Mucosa of stomach (tissue), 1 donor: ENCODE data around the gene FOXO6.

ENCODE experiments used
- H3K27me3 ChIP-seq: one replicate; pipeline ENCODE4 v1.7.0; 2013; ENCODE audit warnings: mild to moderate bottlenecking, low read length; ENCODE audit not compliant: control insufficient read depth, insufficient read depth
- H3K36me3 ChIP-seq: one replicate; pipeline ENCODE4 v1.7.0; 2013; ENCODE audit warnings: low read length; ENCODE audit not compliant: control insufficient read depth, insufficient read depth
- H3K4me1 ChIP-seq: one replicate; pipeline ENCODE4 v1.7.0; 2013; ENCODE audit warnings: mild to moderate bottlenecking, low read length; ENCODE audit not compliant: control insufficient read depth, insufficient read depth
- H3K4me3 ChIP-seq: one replicate; pipeline ENCODE4 v1.7.0; 2013; ENCODE audit warnings: low read length
- H3K9ac ChIP-seq: one replicate; pipeline ENCODE4 v1.7.0; 2013; ENCODE audit warnings: mild to moderate bottlenecking, low read length, moderate library complexity
- H3K9me3 ChIP-seq: one replicate; pipeline ENCODE4 v1.7.0; 2013; ENCODE audit warnings: mild to moderate bottlenecking, low read length, moderate library complexity; ENCODE audit not compliant: control insufficient read depth
- donor health status: Pancreatic carcinoma.

Gene FOXO6

DNA sequence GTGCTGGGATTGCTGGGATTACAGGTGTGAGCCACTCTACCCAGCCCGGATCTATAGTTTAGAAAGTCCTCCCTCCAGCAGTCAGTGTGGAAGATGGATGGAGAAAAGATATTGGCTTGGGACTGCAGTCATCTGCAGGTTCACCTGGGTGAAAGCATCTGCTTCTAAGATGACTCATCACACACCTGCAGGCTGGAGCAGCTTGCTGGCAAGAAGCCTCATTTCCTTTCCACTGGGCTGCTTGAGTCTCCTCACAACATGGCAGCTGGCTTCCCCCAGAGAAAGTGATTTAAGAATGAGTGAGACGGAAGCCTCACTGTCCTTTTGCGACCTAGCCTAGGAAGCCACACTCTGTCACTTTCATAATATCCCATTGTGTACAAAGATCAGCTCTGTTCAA lies 50.0 kb downstream of the FOXO6 start:
- no peaks in the 10 kb centered on the region for H3K36me3 ChIP-seq
- H3K4me1 ChIP-seq: no peaks in the 10 kb centered on the region
- H3K4me3 ChIP-seq: no peak overlapping the region
- H3K9ac ChIP-seq: no peak overlapping the region
- no peaks in the 10 kb centered on the region for H3K9me3 ChIP-seq
- peaks cover 15% of the 10 kb centered on the region for H3K27me3 ChIP-seq

DNA sequence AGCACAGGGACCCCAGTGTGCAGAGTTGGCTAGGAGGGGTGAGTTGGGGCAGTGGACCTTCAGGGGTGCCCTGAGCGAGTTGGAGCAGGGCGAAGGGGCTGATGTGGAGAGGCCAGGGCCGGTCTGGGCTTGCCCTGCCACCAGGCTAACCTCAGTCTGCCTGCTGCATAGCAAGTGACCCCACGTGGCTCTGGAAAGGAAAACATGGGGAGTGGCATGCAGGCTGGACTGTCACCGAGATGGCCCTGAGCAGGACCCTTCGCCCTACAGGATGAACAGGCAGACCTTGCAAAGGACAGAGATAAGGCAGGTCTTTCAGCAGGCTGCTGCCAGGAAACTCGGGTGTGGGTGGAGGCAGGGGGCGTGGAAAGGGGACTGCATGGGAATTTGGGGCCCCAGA lies 51.5 kb downstream of the FOXO6 start:
- Histone ChIP-seq H3K4me1 (peaks cover 8% of the 10 kb centered on the region), H3K9ac (no peak overlapping the region), H3K27me3 (peaks cover 15% of the 10 kb centered on the region), H3K36me3 (no peaks in the 10 kb centered on the region), H3K9me3 (no peaks in the 10 kb centered on the region), H3K4me3 (no peak overlapping the region)

GRCh38 chr1:41413748-41414281 lies 52.6 kb downstream of the FOXO6 start:
- H3K9ac ChIP-seq: no peak overlapping the region
- peaks cover 6% of the 10 kb centered on the region for H3K27me3 ChIP-seq
- no peak overlapping the region for H3K4me3 ChIP-seq
- H3K9me3 ChIP-seq: no peaks in the 10 kb centered on the region
- H3K4me1 ChIP-seq: peaks cover 18% of the 10 kb centered on the region
- no peaks in the 10 kb centered on the region for H3K36me3 ChIP-seq

DNA sequence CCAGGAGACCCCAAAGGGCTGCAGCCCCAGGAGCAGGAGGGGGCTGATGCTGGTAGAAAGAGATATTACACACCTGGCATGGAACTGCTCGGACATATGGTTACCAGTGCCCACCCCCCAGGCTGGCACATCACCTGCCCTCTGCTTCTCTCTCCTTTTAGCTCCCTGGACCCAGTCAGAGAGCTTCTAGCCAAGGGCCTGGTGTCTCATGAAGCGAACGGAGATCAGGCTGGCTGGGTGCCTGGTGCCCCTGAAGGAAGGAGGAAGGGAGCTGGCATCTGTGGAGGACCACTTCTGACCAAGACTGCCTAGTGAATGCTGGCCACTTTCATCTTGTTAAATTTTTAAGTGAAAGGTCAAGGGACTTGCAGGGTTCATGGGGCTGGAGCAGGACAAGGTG lies 53.1 kb downstream of the FOXO6 start:
- Histone ChIP-seq H3K9ac (no peak overlapping the region), H3K4me1 (peaks cover 23% of the 10 kb centered on the region), H3K4me3 (no peak overlapping the region), H3K36me3 (no peaks in the 10 kb centered on the region), H3K9me3 (no peaks in the 10 kb centered on the region), H3K27me3 (peaks cover 2% of the 10 kb centered on the region)

DNA sequence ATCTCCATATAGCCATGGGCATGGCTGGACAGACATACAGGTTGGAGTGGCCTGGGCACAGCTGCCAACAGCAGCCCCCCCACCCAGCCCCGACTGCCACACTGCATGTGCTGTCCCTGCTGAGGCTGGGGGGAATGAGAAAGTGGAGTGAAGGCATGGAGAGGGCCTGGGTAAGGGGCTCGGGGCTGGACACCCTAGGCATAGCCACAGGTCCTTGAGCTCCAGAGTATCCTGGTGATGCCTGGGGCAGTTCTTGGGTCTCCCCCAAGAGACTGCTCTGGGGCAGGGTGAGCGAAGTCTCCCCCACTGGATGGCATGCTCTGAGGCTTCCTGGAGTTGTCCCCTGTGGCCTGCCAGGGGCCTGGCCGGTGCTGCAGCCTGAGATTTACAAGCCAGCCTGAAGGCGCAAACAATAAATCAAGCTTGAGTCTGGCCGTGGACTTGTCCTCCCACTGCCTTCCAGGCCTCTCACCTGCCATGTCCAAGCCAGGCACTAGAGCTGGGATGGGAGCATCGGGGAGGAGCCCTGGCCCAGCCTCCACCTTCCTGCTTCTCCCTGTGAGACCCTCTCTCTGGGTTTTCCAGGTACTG lies 53.6 kb downstream of the FOXO6 start:
- Histone ChIP-seq H3K36me3 (no peaks in the 10 kb centered on the region), H3K9ac (no peak overlapping the region)

DNA sequence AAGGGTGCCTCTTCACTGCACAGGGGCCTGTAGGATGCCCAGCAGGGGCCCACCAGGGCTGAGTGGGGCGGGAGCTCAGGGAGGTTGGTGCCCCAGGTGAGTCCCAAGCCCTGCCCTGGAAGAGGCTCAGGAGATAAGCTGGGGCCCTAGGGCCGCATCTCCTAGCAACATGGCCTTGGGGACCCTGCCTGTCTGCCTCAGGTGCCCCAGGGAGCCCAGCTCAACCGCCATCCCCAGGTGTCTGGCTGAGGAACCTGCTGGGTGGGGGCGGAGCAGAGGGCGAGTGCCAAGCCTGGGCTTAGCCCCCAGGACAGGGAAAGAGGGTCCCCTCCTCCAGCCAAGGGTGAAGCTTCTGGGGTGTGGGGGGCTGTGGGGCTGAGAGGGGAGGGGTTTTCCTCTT lies 54.8 kb downstream of the FOXO6 start:
- no peak overlapping the region for H3K9ac ChIP-seq
- H3K36me3 ChIP-seq: no peaks in the 10 kb centered on the region
- H3K27me3 ChIP-seq: no peaks in the 10 kb centered on the region
- H3K9me3 ChIP-seq: no peaks in the 10 kb centered on the region
- no peak overlapping the region for H3K4me3 ChIP-seq
- peaks cover 26% of the 10 kb centered on the region for H3K4me1 ChIP-seq

More for the DNA sequence above, 53.6 kb downstream of the FOXO6 start:
- no peak overlapping the region for H3K4me3 ChIP-seq
- H3K4me1 ChIP-seq: peaks cover 26% of the 10 kb centered on the region
- no peaks in the 10 kb centered on the region for H3K9me3 ChIP-seq
- no peaks in the 10 kb centered on the region for H3K27me3 ChIP-seq

DNA sequence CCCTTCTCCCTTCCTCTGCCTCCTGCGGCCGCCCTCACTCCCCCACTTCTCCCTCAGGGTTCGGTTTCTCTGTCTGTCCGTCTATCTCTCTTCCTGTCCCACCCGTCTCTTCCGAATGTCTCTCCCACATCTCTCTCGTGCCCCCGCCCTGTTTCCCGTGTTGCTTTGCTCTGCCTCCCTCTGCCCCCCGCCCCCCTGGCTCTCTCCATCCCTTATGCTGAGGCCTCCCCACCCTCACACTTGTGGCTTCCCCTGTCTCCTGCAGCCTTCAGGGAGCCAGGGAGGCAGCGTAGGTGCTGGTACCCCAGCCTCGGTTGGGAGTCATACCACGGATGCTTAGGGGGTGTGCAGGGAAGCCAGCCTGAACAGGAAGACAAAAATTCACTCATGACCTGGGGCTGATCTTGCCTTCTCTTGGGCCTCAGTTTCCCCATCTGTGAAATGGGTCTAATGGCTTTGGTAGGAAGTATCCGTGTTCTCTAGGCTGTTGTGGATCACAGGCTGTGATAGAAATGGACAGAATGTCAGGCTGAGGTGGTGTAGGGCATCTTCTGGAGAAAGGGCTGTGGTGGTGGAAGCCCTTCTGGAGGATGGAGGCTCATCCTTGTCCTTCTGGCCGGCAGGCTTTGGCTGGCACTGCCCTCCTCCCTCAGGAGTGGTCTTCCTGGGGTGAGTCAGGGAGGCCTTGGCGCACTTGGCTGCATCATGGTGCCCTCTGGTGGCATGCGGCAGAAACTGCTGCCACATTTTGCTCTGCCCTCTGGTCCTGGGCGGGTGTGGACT lies 55.5 kb downstream of the FOXO6 start:
- Histone ChIP-seq H3K36me3 (no peaks in the 10 kb centered on the region), H3K4me3 (no peak overlapping the region), H3K4me1 (peaks cover 26% of the 10 kb centered on the region), H3K9me3 (no peaks in the 10 kb centered on the region), H3K27me3 (no peaks in the 10 kb centered on the region), H3K9ac (no peak overlapping the region)

- H3K36me3 ChIP-seq: no peaks in the 10 kb centered on the region
- peaks cover 26% of the 10 kb centered on the region for H3K4me1 ChIP-seq
- H3K4me3 ChIP-seq: no peak overlapping the region
- no peaks in the 10 kb centered on the region for H3K9me3 ChIP-seq
- no peaks in the 10 kb centered on the region for H3K27me3 ChIP-seq
- no peak overlapping the region for H3K9ac ChIP-seq
Measured at GRCh38 chr1:41417335-41417682, 56.1 kb downstream of the FOXO6 start.

GRCh38 chr1:41417746-41418145 lies 56.5 kb downstream of the FOXO6 start:
- no peak overlapping the region for H3K9ac ChIP-seq

GRCh38 chr1:41418857-41419583 lies 57.8 kb downstream of the FOXO6 start:
- no peaks in the 10 kb centered on the region for H3K27me3 ChIP-seq
- H3K36me3 ChIP-seq: no peaks in the 10 kb centered on the region
- no peaks in the 10 kb centered on the region for H3K9me3 ChIP-seq
- peaks cover 26% of the 10 kb centered on the region for H3K4me1 ChIP-seq
- no peak overlapping the region for H3K9ac ChIP-seq
- no peak overlapping the region for H3K4me3 ChIP-seq

More at GRCh38 chr1:41417746-41418145, 56.5 kb downstream of the FOXO6 start:
- no peak overlapping the region for H3K4me3 ChIP-seq
- H3K36me3 ChIP-seq: no peaks in the 10 kb centered on the region
- no peaks in the 10 kb centered on the region for H3K27me3 ChIP-seq
- peaks cover 26% of the 10 kb centered on the region for H3K4me1 ChIP-seq
- H3K9me3 ChIP-seq: no peaks in the 10 kb centered on the region

- H3K4me3 ChIP-seq: no peak overlapping the region
- H3K9ac ChIP-seq: no peak overlapping the region
- H3K4me1 ChIP-seq: peaks cover 26% of the 10 kb centered on the region
- no peaks in the 10 kb centered on the region for H3K27me3 ChIP-seq
- H3K9me3 ChIP-seq: no peaks in the 10 kb centered on the region
- no peaks in the 10 kb centered on the region for H3K36me3 ChIP-seq
Measured at GRCh38 chr1:41419584-41420295, 58.5 kb downstream of the FOXO6 start.
